ENCODE results near the gene CA14. TPM values are rescaled to one million over a fixed set of nuclear protein-coding genes. Genes with fewer than 3 reads are reported as not detected.
"Not testable (repeated sequence)": the region's sequence is repeated elsewhere in the genome, so short reads cannot be mapped to it uniquely, and the experiment has no call there.

CA14 gene
- total RNA-seq, 2 experiments from 2014 or later = not detected

- POLR2A ChIA-PET; H3K4me3 Mint-ChIP-seq; H3K27me3 Mint-ChIP-seq; DNase-seq; intact Hi-C loops (cut with DNase I, micrococcal nuclease); H3K27ac Mint-ChIP-seq; H3K4me1 Mint-ChIP-seq; ATAC-seq; H3K9me3 Mint-ChIP-seq (ENCODE audit: low read depth): not testable (repeated sequence)
- H3K36me3 Mint-ChIP-seq (ENCODE audit: low read depth) = peaks cover 29% of the 10 kb centered on the region
- CTCF ChIA-PET = interaction anchor here (0.7 kb wide), 1 partner anchor 342 kb away, joined by 4 read pairs; no protein-coding TSS in a partner anchor
Observed at GRCh38 chr1:150308585-150308984, 51.0 kb downstream of the CA14 start.

DNA sequence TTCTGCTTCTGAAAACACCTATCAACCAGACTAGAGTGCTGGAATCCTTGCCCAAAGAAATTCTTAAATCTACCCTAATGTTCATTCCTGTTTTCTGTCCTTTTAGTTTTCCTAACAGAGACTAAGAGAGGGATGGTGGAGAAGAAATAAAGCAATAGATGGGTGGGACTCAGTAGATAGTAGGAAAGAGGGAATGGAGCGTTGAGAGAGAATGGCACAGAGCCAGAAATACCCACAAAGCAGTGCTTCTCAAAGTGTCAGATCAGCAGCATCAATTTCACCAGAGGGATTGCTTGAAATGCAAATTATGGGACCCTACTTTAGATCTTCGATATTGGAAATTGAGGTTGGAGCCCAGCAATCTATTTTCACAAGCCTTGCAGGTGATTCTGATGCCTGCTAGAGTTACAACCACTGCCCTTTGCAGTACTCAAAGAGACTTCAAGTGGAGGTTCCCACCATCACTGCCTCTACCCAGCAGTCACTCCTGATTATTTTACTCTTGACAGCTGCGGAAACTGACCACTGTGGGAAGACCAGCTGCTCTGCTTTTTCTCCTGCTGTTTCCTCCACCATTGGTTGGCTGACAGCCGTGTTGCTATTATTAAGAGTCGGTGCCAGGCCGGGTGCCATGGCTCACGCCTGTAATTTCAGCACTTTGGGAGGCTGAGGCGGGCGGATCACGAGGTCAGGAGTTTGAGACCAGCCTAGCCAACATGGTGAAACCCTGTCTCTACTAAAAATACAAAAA is 52.4 kb downstream of the CA14 start:
- POLR2A ChIA-PET = no interaction called here
- Mint-ChIP-seq H3K27ac (no peak overlapping the region), H3K4me1 (no peaks in the 10 kb centered on the region), H3K9me3 (ENCODE audit: low read depth) (no peaks in the 10 kb centered on the region), H3K4me3 (no peak overlapping the region), H3K27me3 (no peaks in the 10 kb centered on the region), H3K36me3 (ENCODE audit: low read depth) (peaks cover 29% of the 10 kb centered on the region)
- intact Hi-C loops (cut with DNase I, micrococcal nuclease) = no loop called here
- CTCF ChIA-PET = interaction anchor here (0.7 kb wide), 1 partner anchor 252 kb away, joined by 4 read pairs; no protein-coding TSS in a partner anchor
- ATAC-seq (no peak), DNase-seq (no peak)

DNA sequence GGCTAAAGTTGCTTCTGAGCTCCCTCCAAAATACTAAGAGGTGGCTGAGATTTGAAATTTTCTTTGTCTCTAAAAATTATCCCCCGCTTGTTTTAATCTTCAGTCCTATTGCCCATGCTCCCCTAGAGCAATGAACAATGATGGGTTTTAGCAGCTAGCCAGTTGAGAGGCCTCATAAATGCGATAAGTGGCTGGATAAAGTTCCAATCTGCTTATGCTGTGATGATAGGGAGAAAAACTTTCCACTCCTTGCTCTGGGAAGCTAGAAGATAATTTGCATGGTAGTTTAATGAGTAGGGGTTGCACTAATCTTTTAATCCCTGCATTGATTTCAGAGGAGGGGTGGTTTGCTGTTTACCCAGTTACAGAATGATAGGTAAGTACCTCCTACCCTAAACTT is 54.2 kb downstream of the CA14 start:
- intact Hi-C loops (cut with DNase I, micrococcal nuclease) = no loop called here
- DNase-seq (no peak), ATAC-seq (no peak)
- Mint-ChIP-seq H3K9me3 (ENCODE audit: low read depth) (no peaks in the 10 kb centered on the region), H3K27ac (no peak overlapping the region), H3K36me3 (ENCODE audit: low read depth) (peaks cover 19% of the 10 kb centered on the region), H3K4me3 (no peak overlapping the region), H3K27me3 (no peaks in the 10 kb centered on the region), H3K4me1 (no peaks in the 10 kb centered on the region)
- POLR2A ChIA-PET = no interaction called here
- CTCF ChIA-PET = interaction anchor here (0.6 kb wide), 1 partner anchor 132 kb away, joined by 3 read pairs; no protein-coding TSS in a partner anchor

Other genes starting within 250 kb of the CA14 start
- gene OTUD7B, start 247.0 kb upstream of the CA14 start, total RNA-seq = 10 to 100 TPM; 18.5 to 20.1 TPM
- gene VPS45, start 190.0 kb upstream of the CA14 start, total RNA-seq = 10 to 100 TPM; 18.5 to 20.6 TPM
- gene PLEKHO1, start 107.9 kb upstream of the CA14 start, total RNA-seq = 10 to 100 TPM; 13.2 TPM
- 100 to 1,000 TPM; 176 to 212 TPM for gene ANP32E, start 21.7 kb upstream of the CA14 start, total RNA-seq
- 10 to 100 TPM; 62.4 to 89.3 TPM for gene APH1A, start 11.2 kb downstream of the CA14 start, total RNA-seq
- gene C1orf54, start 15.0 kb downstream of the CA14 start, total RNA-seq = 1 to 10 TPM in 1 of 2 experiments, under 1 TPM in 1; 0.50 to 1.2 TPM
- 1 to 10 TPM; 5.9 to 6.0 TPM for gene CIART, start 24.8 kb downstream of the CA14 start, total RNA-seq
- gene MRPS21, start 36.1 kb downstream of the CA14 start, total RNA-seq = 100 to 1,000 TPM in 1 of 2 experiments, 10 to 100 TPM in 1; 86.4 to 111 TPM
- gene PRPF3, start 63.8 kb downstream of the CA14 start, total RNA-seq = 10 to 100 TPM; 71.4 to 84.4 TPM
- 10 to 100 TPM; 24.4 to 32.2 TPM for gene RPRD2, start 106.4 kb downstream of the CA14 start, total RNA-seq
- gene TARS2, start 229.6 kb downstream of the CA14 start, total RNA-seq = 10 to 100 TPM; 43.8 to 58.6 TPM